ENCODE data around the gene ASF1A. TPM values are rescaled to one million over a fixed set of nuclear protein-coding genes. Genes with fewer than 3 reads are reported as not detected.
A peak's percentile ranks its signal among the peaks of the same experiment; 100 is the strongest.

The ASF1A gene
- total and polyA plus RNA-seq, 2 of the 13 experiments (the other 11 are each of a cell fraction or from before 2014, with no cell fraction given): 14.5 to 49.9 TPM

DNA sequence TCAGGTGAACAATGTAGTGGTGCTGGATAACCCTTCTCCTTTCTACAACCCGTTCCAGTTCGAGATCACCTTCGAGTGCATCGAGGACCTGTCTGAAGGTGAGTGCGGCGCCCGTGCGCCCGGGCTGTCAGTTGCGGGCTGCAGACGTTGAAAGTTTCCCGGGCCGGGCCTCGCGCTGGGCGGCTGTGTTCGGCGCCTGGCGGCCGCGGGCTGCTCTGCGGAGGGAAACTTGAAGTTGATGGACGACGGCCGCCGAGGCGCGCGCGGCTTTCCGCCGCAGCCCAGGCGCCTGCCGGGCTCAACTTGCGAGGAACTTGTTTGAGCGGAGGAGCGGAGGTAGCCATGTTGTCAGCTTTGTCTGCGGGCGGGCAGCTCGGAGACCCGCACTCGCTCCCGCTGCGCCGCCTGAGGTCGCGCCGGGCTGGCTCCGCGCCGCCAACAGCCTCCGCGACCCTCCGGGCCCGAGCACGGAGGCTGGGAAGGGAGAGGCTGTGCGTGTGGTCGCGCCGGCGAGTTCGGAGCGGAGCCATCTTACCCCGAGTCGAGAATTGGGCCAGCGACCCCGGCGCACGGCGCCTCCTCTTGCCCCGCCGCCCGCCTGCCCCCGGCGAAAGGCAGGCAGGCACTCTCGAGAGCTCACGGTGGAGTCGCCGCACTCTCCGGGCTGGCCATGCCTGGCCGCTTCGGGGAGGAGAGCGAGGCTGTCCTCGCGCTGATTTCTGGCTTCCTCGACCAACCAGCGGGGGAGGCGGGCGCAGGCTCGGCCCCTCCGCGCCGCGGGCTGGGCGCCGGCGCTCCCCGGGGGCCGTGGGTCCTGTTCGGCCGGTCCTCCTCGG is 691 bp downstream of the ASF1A start (continued):
- TF ChIP-seq ZNF569 (CRISPR knock-in tag; IDR thresholded peaks at IDR 0.05; ENCODE audit: borderline replicate concordance) (0 out of 2 replicates have a peak, but pooled peaks have one; percentile 22), ZNF263 (CRISPR knock-in tag; IDR thresholded peaks at IDR 0.05) (peak; percentile 24; the same call in 1 of the 2 replicates), KDM4B (CRISPR knock-in tag; IDR thresholded peaks at IDR 0.05) (no peak), PAF1 (CRISPR knock-in tag; IDR thresholded peaks at IDR 0.05) (no peak), SOX5 (CRISPR knock-in tag; IDR thresholded peaks at IDR 0.05; ENCODE audit: borderline replicate concordance) (no peak), ZNF501 (CRISPR knock-in tag; IDR thresholded peaks at IDR 0.05) (peak; percentile 75), KDM5B (CRISPR knock-in tag; IDR thresholded peaks at IDR 0.05; ENCODE audit: borderline replicate concordance) (peak; percentile 87; the same call in 1 of the 2 replicates), SIN3A (IDR thresholded peaks at IDR 0.05; ENCODE audit: borderline replicate concordance, low read depth, low read length) (peak; percentile 52; the same call in 1 of the 2 replicates), YY1 (IDR thresholded peaks at IDR 0.05; ENCODE audit: insufficient read depth, insufficient replicate concordance, low read depth, low read length) (peak; percentile 84), ZNF121 (CRISPR knock-in tag; IDR thresholded peaks at IDR 0.05) (peak; percentile 50; the same call in 1 of the 2 replicates), ZFP82 (CRISPR knock-in tag; IDR thresholded peaks at IDR 0.05; ENCODE audit: borderline replicate concordance) (peak; percentile 63; the same call in 1 of the 2 replicates), NFATC3 (CRISPR knock-in tag; IDR thresholded peaks at IDR 0.05) (no peak), GABPB1 (CRISPR knock-in tag; IDR thresholded peaks at IDR 0.05) (peak; percentile 52; the same call in 1 of the 2 replicates), TAF15 (IDR thresholded peaks at IDR 0.05; ENCODE audit: low read depth, low read length, poor library complexity, severe bottlenecking) (no peak), PHF8 (CRISPR knock-in tag; IDR thresholded peaks at IDR 0.05) (peak; percentile 78), HOXD1 (CRISPR knock-in tag; IDR thresholded peaks at IDR 0.05) (peak; percentile 51; the same call in 1 of the 2 replicates), ZKSCAN5 (CRISPR knock-in tag; IDR thresholded peaks at IDR 0.05) (no peak)
- TF ChIP-seq, protein P1, sequence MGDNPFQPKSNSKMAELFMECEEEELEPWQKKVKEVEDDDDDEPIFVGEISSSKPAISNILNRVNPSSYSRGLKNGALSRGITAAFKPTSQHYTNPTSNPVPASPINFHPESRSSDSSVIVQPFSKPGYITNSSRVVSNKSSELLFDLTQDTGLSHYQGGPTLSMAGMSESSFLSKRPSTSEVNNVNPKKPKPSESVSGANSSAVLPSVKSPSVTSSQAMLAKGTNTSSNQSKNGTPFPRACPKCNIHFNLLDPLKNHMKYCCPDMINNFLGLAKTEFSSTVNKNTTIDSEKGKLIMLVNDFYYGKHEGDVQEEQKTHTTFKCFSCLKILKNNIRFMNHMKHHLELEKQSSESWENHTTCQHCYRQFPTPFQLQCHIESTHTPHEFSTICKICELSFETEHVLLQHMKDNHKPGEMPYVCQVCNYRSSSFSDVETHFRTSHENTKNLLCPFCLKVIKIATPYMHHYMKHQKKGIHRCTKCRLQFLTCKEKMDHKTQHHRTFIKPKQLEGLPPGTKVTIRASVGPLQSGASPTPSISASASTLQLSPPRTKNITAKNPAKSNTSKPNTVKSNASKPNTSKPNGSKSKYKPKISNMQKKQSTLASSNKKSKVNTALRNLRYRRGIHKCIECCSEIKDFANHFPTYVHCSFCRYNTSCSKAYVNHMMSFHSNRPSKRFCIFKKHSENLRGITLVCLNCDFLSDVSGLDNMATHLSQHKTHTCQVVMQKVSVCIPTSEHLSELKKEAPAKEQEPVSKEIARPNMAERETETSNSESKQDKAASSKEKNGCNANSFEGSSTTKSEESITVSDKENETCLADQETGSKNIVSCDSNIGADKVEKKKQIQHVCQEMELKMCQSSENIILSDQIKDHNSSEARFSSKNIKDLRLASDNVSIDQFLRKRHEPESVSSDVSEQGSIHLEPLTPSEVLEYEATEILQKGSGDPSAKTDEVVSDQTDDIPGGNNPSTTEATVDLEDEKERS (CRISPR knock-in tag; IDR thresholded peaks at IDR 0.05): peak; percentile 87
- TF ChIP-seq, protein P2, sequence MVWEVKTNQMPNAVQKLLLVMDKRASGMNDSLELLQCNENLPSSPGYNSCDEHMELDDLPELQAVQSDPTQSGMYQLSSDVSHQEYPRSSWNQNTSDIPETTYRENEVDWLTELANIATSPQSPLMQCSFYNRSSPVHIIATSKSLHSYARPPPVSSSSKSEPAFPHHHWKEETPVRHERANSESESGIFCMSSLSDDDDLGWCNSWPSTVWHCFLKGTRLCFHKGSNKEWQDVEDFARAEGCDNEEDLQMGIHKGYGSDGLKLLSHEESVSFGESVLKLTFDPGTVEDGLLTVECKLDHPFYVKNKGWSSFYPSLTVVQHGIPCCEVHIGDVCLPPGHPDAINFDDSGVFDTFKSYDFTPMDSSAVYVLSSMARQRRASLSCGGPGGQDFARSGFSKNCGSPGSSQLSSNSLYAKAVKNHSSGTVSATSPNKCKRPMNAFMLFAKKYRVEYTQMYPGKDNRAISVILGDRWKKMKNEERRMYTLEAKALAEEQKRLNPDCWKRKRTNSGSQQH (CRISPR knock-in tag; IDR thresholded peaks at IDR 0.05; ENCODE audit: low read depth): peak; percentile 52; the same call in 1 of the 2 replicates
- TF ChIP-seq, protein P3, sequence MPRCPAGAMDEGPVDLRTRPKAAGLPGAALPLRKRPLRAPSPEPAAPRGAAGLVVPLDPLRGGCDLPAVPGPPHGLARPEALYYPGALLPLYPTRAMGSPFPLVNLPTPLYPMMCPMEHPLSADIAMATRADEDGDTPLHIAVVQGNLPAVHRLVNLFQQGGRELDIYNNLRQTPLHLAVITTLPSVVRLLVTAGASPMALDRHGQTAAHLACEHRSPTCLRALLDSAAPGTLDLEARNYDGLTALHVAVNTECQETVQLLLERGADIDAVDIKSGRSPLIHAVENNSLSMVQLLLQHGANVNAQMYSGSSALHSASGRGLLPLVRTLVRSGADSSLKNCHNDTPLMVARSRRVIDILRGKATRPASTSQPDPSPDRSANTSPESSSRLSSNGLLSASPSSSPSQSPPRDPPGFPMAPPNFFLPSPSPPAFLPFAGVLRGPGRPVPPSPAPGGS (CRISPR knock-in tag; IDR thresholded peaks at IDR 0.05): peak; percentile 2; the same call in 1 of the 2 replicates
- TF ChIP-seq, protein P4, sequence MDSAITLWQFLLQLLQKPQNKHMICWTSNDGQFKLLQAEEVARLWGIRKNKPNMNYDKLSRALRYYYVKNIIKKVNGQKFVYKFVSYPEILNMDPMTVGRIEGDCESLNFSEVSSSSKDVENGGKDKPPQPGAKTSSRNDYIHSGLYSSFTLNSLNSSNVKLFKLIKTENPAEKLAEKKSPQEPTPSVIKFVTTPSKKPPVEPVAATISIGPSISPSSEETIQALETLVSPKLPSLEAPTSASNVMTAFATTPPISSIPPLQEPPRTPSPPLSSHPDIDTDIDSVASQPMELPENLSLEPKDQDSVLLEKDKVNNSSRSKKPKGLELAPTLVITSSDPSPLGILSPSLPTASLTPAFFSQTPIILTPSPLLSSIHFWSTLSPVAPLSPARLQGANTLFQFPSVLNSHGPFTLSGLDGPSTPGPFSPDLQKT (CRISPR knock-in tag; IDR thresholded peaks at IDR 0.05; ENCODE audit: borderline replicate concordance): peak; percentile 21; the same call in 1 of the 2 replicates
